GM18873 (cell line): ENCODE data around the gene FOXN3.
A peak's percentile ranks its signal among the peaks of the same experiment; 100 is the strongest.

Experiments
- ATAC-seq: cut with Tn5 transposase; IDR thresholded peaks from one replicate; pipeline ENCODE4 v1.9.1; 2021; ENCODE audit warnings: mild to moderate bottlenecking, moderate library complexity, moderate number of reproducible peaks; ENCODE audit not compliant: unreplicated experiment, low FRiP score

Gene FOXN3

GRCh38 chr14:89432226-89432625 lies 15.2 kb upstream of the FOXN3 start:
- no peak for ATAC-seq

DNA sequence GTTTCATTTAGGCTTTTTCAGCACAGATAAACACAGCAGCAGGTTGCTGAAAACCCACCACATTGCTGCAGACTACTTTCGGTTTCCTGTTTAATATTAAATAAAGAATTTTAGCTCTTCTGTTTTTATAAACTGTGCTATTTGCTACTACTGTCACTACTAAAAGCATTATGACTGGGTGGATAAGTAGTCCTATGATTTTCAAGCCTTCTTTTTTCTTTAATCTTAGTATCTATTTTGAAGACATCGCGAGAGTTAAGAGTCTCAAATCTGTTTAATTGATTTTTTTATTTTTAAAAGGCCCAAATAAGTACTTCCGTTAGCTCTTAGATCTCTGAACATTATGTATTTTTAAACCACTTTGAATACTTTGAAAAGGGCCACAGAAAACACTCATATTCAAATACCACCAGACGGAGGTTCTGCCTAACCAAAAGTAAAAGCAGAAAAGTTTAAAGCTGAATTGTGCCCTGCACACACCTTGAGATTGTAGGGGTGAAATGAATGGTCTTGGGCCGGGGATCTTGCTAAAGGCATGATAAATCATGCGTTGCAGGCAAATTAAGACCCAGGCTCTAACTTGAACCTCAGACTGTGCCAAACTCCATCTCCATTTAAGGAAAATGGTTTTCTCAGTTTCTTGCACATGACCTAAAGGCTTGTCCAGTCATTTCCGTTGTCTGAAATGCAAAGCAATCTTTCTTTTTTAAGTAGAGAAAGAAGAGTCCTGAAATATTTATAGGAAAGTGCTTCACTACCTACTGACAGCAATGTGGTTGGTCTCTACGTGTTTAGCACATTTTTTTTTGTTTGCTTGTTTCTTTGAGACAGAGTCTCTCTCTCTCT lies 13.6 kb upstream of the FOXN3 start:
- ATAC-seq, result peak; percentile 81

GRCh38 chr14:89429199-89430181 lies 12.5 kb upstream of the FOXN3 start:
- no peak for ATAC-seq

- ATAC-seq, result no peak
Observed at GRCh38 chr14:89428546-89429198, 11.6 kb upstream of the FOXN3 start.

DNA sequence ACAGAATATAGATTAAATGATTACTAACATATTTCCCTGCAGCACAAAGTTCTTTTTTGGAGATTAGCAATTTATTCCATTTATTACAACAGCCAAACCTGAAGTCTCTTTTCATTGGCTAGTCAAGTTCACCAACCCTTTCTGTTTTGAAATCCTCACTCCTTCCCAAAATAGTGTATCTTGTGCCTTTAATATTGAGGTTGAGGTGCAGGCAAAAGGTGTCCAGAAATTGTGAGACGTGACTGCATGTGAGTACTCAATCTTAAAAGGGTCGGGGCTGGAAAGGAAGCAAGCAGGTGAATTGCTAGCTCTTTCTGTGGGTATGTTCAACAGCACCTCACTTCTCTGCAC lies 11.1 kb upstream of the FOXN3 start:
- ATAC-seq, result no peak

DNA sequence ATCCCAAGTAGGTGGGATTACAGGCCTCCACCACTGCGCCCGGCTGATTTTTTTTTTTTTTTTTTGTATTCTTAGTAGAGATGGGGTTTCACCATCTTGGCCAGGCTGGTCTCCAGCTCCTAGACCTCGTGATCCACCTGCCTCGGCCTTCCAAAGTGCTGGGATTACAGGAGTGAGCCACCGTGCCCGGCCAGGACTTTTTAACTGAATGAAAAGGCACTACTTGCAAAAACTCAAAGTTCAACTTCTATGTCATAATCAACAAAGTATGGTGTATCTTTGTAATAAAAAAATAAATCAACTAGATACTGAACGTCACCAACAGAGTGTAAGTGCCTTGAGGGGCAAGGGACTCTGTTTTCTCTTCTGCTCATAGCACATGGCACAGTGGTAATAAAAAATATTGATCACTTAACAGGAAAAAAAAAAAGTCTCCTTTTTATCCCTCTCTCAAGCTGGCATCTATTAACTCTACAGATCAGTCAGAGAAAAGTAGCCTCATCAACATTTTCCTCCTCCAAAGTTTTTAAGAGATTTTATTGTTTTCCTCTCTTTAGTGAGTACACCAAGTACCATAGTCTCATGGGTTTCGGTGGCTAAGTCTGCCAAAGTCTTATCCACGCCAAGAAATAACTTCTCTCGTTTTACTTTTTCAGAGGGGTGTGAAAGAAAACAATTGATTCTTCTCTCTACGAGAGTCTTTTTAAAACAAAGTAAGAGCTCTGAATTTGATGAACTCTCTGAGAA lies 10.6 kb upstream of the FOXN3 start:
- no peak for ATAC-seq

DNA sequence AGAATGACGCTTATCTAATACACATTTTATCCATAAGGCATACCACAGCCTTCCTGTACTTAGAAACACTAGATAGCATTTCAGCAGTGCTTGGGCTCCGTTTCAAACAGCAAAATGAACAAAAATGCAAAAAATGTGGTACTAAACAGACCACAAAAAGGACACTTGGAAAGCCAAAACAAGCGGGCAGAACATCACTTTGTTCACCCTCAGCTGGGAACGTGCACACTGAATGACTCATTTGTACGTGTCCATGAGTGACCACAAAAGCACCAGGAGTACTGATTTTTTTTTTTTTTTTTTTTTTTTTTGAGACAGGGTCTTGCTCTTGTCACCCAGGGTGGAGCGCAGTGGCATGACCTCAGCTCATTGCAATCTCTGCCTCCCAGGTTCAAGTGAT lies 8.9 kb upstream of the FOXN3 start:
- ATAC-seq, result peak; percentile 38

GRCh38 chr14:89424241-89424640 lies 7.2 kb upstream of the FOXN3 start:
- ATAC-seq, result no peak

GRCh38 chr14:89422952-89423345 lies 5.9 kb upstream of the FOXN3 start:
- ATAC-seq, result no peak

DNA sequence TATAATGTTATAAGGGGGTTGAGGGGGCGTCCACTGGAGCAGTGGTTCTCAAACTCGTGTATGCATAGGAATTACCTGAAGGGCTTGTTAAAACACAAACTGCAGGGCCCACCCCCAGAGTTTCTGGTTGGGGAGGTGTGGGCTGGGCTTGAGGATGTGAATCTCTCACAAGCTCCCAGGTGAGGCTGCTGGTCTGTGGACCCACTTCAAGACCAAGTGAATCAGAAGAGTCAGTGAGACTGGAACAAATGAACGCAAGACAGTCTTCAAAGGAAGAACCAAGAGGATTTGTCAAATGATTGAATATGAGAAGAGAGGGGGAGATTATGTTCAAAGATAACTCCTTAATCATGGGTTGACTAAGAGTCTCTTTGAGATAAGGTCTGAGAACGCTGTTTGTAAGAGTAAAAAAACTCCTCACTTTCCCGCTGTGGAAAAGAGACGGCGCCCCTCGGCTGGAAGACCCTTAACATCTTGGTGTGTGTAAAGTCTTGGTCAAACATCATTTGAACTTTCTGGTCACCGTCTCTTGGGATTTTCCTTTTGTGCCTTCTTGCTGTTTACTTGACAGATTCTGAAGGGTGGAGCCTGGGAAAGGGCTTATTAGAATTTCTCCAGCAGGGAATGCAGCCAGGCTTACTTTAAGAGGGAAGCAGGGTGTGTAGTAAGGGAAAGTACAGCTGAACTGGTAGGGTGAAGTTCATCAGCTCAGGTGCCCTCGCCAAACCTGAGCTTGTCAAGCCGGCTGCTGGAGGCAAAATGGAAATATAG lies 5.3 kb upstream of the FOXN3 start:
- ATAC-seq, result no peak

- ATAC-seq, result no peak
Observed at GRCh38 chr14:89420502-89420901, 3.5 kb upstream of the FOXN3 start.

GRCh38 chr14:89419973-89420482 lies 3.0 kb upstream of the FOXN3 start:
- ATAC-seq, result no peak

GRCh38 chr14:89418976-89419375 lies 1.9 kb upstream of the FOXN3 start:
- no peak for ATAC-seq

DNA sequence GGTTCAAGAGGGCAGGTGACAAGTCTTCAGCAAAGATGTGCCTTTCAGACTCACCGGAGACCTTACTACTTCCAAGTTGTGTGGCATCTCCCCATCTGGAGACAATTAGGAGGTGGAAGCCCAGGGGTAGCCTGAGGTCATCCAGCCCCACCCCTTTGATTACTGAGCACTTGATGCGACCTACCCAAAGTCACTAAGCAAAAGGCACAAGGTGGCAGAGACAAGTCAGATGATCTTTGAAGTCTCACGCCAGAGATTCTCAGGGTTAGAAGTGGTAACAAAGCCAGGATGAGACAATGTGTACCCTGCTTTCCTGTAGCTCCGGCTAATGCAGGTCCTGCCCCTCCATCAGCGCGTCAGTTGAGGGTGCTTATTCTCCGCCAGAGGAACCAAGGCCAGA lies 1.4 kb upstream of the FOXN3 start:
- ATAC-seq, result no peak

DNA sequence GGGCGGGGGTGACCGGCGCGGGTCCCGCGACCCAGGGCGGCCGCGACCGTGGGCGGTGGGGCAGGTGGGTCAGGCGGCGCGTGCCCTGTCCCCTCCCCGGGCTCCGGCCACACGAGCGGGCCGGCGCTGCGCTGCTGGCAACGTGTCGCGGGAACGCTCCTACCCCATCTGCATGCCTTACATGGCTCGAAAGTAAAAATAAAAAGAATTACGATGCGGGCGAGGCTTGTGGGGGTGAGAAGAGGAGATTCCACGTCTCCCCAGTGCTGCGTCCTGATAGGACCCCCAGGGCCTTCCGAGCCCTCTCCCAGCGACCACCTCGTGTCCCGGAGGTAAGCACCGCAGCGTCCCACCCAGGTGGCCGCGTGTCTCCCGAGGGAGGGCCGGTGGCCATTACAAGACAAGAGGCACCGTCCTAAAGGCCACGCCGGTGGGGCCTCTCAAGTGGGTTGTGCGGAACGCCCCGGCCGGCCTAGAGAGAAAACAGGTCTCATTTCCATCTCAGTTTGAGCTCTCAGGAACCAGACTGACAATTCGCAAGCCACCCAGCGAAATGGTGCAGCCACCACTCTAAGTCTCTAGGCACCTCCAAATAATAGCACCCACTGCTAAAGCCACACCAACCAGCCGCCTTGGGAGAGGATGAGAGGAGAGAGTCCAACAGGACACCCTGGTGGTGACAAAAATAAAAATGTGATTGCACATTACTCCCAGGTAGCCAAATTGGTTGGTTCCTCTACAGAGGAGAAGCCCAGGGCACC lies 612 bp upstream of the FOXN3 start:
- peak; percentile 57 for ATAC-seq

GRCh38 chr14:89416002-89416995 lies 734 bp downstream of the FOXN3 start:
- ATAC-seq, result peak; percentile 92

- no peak for ATAC-seq
Observed at GRCh38 chr14:89415159-89415558, 1.9 kb downstream of the FOXN3 start.
